T-helper 2 cell treated with Interferon-gamma antibody and Interleukin-4, amounts not matched to agents 100 ng/mL and 5 ng/mL, for 36 hours (primary cell): Measurements from ENCODE around the gene ERH. TPM values are rescaled to one million over a fixed set of nuclear protein-coding genes. Genes with fewer than 3 reads are reported as not detected.
"Not testable (repeated sequence)": the region's sequence is repeated elsewhere in the genome, so short reads cannot be mapped to it uniquely, and the experiment has no call there.

ENCODE experiments used
- intact Hi-C: fragments of 100-400 bp; cut with micrococcal nuclease; formaldehyde crosslinking; loops from one replicate; pipeline ENCODE4 v1.15.1; 2023
- total RNA-seq: library from RNA; stranded (reverse); gene quantifications from 2 replicates; pipeline ENCODE4 v1.2.3, GENCODE V29; 2022

ERH gene
- 342 and 350 TPM in 2 replicates for total RNA-seq

GRCh38 chr14:69398053-69398817 lies at the start of gene ERH, which contains the start of gene SLC39A9:
TSS of gene ERH (minus strand) at chr14:69398299. CDS start at chr14:69398233, 66 bp downstream.
TSS of gene SLC39A9 (plus strand) at chr14:69398692. CDS start at chr14:69399370, 678 bp downstream.
- intact Hi-C loops: loop anchor here (1.0 to 10.0 kb wide), 4 partner anchors 62 to 603 kb away; partner anchors contain the start of genes DCAF5, SRSF5 and ZFP36L1

DNA sequence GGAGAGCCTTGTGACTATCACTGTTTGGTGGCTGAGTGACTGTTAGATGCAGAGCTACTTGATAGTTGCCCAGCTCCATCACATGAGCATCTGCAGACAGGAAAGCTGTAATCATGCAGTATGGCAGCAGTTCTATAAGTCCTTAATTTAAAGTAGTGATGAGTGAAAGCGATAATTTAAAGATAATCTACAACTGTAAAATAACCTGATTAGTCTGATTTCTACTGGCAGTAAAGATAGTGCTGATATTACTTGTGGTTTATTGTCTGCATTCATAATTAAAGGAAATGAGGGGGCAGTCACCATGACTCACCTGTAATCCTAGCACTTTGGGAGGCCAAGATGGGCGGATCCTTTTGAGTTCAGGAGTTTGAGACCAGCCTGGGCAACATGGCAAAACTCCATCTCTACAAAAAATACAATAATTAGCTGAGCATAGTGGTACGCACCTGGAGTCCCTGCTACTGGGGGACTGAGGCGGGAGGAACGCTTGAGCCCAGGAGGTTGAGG lies 45.3 kb upstream of the ERH start:
- intact Hi-C loops: no loop called here

DNA sequence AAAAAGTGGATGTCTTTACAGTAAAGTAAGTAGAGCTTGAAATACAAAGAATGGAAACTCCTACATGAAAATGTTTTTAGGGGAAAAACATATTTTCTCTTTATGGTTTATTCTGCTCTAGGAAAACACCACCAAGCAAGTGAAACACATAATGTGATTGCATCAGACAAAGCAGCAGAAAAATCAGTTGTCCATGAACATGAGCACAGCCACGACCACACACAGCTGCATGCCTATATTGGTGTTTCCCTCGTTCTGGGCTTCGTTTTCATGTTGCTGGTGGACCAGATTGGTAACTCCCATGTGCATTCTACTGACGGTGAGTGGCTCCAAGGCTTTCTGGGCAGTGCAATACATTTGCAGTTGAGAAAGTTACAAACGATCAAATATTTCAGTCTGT lies 43.8 kb upstream of the ERH start:
- intact Hi-C loops: no loop called here

DNA sequence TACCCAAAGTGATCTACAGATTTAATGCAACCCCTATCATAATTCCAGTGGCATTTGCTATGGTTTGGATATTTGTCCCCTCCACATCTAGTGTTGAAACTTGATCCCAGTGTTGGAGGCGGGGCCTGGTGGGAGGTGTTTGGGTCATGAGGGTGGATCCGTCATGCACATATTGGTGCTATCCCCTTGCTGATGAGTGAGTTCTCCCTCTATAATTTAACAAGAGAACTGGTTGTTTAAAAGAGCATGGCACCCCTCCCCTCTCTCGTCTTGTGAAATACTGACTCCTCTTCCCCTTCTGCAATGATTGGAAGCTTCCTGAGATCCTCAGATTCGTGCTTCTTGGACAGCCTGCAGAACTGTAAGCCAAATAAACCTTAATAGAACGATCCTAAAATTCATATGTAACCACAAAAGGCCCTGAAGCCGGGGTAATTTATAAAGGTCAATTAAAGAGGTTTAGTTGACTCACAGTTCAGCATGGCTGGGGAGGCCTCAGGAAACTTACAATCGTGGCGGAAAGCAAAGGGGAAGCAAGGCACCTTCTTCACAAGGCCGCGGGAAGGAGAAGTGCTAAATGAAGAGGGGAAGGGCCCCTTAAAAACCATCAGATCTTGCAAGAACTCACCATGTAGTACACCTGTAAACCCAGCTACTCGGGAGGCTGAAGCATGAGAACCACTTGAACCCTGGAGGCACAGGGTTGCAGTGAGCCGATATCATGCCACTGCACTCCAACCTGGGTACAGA lies 41.6 kb upstream of the ERH start:
- intact Hi-C loops: no loop called here

GRCh38 chr14:69432364-69432763 lies 34.3 kb upstream of the ERH start:
- intact Hi-C loops: no loop called here

- intact Hi-C loops: no loop called here
Observed at GRCh38 chr14:69430306-69430939, 32.3 kb upstream of the ERH start.

DNA sequence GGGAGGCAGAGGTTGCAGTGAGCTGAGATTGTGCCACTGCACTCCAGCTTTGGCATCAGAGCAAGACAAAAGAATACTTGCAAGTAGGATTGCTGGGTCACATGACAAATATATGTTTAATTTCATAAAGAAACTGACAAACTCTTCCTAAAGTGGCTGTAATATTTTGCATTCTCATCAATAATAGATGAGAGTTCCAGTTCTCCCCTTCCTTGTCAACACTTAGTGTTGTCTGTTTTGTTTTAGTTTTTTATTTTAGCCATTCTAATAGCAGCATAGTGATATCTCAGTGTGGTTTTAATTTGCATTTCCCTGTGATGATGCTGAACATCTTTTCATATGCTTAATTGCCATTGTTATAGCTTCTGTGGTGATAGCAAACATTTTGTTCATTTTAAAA lies 31.5 kb upstream of the ERH start:
- intact Hi-C loops: no loop called here

GRCh38 chr14:69428289-69428998 lies 30.3 kb upstream of the ERH start:
- intact Hi-C loops: no loop called here

DNA sequence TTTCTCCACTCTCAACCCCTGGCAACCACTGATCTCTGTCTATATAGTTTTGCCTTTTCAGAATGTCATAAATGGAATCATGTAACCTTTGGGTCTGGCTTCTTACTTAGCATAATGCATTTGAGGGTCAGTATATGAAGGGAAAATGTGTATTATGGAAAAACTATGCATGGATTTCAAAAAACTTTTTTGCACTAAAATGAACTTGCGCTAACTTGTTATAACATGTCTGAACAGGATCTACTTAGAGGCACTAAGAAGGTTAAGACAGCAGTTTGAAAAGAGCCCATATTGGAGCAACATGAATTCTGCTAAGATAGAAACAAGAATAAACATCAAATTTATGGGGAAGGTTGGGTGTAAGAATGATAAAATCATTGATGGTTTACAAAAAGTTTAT lies 29.5 kb upstream of the ERH start:
- intact Hi-C loops: no loop called here

DNA sequence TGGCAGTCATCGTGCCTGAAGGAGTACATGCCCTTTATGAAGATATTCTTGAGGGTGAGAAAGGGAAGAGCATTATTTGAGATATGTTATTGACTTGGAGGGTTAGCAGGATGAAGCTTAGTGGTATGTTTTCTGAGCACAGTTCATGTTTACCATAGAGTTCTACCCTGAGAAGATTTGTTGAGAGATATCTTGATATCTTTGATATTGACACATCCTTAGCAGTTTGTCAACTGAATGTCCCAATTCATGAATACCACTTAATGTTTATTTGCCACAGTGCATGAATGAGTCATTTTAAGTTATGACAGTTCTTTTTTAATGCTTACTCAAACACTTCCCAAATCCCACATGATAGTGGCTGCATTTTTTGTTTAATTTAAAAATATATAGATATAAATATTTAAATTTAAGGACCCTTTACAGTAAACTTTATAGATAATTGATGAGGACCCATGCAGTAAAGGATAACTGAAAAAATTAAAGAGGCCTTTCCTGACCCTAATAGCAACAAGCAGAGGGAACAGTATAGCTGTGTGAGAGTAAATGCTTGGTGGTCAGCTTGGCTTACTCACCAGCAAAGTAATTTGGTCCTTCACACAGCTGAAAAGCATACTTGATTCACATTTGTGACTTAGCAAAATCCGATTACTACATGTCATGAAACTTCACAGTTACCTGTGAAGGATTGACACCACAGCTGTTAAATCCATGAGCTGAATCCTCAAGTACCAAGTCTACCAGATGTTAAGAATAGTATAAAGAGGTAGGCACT lies 26.2 kb upstream of the ERH start:
- intact Hi-C loops: no loop called here

DNA sequence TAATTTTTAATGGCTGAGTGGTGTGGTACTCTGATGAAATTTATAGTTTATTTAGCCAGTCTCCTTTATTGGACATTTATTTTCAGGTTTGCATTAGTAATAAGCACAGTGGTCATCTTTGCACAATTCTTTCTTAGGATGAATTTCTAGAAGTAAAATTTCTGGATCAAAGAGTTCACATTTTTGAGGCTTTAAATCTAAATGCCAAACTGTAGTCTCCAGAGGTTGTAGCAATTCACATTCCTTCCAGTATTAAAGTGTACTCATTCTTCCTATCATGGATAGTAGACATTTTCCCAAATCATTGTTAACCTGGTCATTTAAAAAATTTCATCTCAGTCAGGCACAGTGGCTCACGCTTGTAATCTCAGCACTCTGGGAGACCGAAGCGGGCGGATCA lies 25.2 kb upstream of the ERH start:
- intact Hi-C loops: no loop called here

DNA sequence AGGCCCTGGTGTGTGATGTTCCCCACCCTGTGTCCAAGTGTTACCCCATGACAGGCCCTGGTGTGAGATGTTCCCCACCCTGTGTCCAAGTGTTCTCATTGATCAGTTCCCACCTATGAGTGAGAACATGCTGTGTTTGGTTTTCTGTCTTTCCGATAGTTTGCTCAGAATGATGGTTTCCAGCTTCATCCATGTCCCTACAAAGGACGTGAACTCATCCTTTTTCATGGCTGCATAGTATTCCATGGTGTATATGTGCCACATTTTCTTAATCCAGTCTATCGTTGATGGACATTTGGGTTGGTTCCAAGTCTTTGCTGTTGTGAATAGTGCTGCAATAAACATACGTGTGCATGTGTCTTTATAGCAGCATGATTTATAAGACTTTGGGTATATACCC lies 18.0 kb upstream of the ERH start:
- intact Hi-C loops: not testable (repeated sequence)

DNA sequence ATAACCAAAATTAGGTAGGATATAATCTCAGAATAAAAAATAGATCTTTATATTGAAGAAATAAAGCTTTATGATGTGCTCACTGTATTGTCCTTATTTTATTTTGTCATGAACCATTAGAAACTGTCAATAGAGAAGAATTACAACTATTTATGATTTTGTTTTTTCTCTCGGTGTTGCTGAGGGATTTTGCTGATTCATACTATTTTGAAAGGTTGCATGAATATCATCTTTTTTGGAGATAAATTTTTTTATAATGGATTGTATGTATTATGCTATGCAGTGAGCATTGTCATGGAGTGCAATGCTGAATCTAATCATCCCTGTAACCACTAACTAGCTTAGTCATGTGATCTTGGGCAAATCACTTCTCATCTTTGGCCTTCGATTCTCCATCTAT lies 15.4 kb upstream of the ERH start:
- intact Hi-C loops: no loop called here

GRCh38 chr14:69408331-69408960 lies 10.3 kb upstream of the ERH start:
- intact Hi-C loops: no loop called here

- intact Hi-C loops: no loop called here
Observed at GRCh38 chr14:69405762-69406161, 7.7 kb upstream of the ERH start.

DNA sequence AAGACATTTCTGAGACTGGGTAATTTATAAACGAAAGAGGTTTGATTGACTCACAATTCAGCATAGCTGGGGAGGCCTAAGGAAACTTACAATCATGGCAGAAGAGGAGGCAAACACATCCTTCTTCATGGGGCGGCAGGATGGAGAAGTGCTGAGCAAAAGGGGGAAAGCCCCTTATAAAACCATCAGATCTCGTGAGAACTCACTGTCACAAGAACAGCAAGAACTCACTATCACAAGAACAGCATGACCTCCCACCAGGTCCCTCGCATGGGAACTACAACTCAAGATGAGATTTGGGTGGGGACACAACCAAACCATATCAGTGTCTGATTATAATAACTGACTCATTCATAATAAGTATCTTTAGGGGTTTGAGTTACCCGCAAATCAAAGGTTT lies 6.8 kb upstream of the ERH start:
- intact Hi-C loops: no loop called here

GRCh38 chr14:69404478-69404877 lies 6.4 kb upstream of the ERH start:
- intact Hi-C loops: no loop called here

DNA sequence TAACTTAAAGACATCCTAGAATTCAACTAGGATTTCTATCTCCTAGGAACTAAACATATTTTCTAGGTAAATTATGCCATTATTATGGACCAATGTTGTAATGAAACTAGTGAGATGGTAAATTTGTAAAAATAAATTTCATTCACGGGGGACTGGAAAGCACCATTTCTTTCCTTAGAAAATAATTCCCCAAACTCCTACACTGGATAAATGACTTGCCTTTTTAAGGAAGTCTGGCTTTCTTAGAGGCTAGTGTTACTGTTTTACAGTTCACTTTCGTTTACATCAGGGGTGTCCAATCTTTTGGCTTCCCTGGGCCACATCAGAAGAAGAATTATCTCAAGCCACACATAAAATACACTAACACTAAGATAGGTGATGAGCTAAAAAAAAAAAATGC lies 3.7 kb upstream of the ERH start:
- intact Hi-C loops: no loop called here

GRCh38 chr14:69400154-69400553 lies 2.1 kb upstream of the ERH start:
- intact Hi-C loops: no loop called here

- intact Hi-C loops: loop anchor here (10.0 kb wide), 1 partner anchor 605 kb away; the partner anchor contains the start of gene ZFP36L1
Observed at GRCh38 chr14:69399750-69400149, 1.7 kb upstream of the ERH start.
